ENCODE data around the gene SH3YL1.

Gene SH3YL1

DNA sequence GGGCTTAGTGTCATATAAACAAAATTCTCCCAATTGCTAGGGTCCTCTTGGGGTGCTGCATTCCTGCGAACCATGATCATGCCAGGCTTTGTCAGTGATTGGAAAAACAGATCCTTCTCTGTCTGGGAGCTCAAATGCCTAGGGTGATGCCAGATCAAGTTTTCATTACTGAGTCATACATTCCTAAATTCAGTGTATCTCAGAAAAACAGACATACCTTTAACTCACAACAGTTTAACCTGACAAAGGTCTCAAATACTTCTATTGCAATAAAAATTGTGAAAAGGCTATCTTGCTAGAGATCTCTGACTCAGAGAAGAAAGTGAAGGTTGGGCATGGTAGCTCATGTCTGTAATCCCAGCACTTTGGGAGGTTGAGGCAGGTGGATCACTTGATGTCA, 86.9 kb downstream of the SH3YL1 start:
- no peak for DNase-seq

DNA sequence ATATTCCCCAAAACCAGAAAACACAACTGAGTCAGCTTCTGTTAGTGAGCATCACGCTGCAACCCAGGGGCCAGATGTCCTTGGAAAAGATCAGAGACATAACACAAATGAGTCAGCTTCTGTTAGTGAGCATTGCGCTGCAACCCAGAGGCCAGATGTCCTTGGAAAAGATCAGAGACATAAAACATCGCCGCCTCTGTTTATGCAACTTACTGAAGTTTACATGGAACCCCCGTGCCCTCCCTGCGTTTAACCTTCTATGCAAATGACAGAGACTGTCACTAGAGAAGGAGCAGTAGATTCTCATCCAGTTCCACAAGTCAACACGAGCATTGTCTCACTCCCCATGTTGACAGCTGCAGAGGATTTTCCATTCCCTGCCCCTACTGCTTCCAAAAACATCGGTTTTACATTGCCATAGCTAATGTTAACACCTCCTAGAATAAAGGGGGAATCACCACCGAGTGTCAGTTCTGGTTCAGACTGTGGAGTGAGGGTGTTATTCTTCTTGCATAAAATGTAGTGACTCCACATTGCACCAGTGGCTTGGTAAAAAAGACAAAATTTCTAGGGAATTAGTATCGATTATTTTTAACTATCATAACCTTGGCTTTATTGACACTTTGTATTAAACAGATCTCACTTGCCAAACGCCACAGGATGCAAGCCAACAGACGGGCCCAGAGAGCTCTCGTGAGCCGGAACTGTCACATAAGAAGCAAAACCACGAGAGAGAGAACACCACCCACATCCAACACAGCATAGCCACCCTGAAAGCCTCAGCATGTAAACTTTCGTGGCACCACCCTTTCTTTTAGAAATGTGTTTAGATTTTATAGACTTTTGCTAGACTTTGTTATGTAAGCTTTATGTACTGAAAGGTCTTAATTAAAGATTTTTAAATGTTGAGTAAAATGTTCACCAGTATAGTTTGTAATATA, 87.7 kb downstream of the SH3YL1 start:
- DNase-seq, result no peak

DNA sequence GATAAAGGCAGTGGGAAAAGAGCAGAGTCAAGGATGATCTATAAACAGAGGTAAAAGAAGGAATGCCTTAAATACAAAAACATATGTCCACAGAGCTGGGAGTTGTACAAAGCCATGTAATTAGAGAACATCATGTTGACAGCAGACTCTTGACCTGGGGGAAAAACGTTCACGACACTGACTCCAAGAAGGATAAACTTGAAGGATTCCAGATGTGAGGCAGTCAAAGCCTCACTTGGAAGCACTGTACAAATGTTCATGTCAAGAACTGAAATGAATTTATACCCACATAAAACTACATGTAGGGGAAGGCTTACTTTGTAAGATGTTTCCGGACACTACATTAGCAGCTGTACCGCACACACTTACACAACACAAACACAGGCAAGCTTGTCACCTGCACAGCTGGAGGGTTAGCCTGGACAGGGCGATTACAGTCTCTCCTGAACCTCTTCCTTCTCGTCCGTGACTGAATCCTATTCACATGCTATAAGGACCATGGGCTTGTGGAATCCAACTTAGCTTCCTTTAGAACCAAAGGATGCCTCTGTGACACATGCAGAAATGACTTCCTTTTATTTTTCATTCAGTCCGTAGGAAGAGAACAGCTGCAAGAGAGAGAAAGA, 88.6 kb downstream of the SH3YL1 start:
- no peak for DNase-seq

- DNase-seq, result peak in 1 of 2 experiments; percentile 45
Measured at GRCh38 chr2:172120-172519, 91.7 kb downstream of the SH3YL1 start.

DNA sequence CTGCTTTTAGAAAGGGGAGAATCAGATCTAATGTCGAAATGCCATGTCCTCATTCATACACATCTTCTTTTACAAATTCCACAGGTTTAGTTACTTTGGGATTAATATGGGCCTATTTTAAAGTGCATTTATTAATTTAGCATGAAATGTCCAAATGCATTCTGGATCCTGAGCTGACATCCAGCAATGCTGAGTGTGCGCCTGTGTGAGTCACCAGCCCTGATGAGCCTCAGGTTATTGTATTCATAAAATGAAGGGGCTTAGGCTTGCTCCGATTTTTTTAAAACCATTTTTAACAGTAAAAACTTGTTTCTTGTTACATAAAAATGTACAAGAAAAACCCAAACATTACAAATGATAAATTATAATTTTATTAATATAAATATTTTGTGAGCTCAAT, 94.1 kb downstream of the SH3YL1 start:
- peak; percentile 33 to 67 for DNase-seq

Data from NCI-H2081 (cell line).